NCI-H774 (cell line): ENCODE results near the gene CSMD2.

Experiments used
- DNase-seq: peaks from one replicate; lab custom pipeline; 2025; lab: John Stamatoyannopoulos, UW

Gene CSMD2

DNA sequence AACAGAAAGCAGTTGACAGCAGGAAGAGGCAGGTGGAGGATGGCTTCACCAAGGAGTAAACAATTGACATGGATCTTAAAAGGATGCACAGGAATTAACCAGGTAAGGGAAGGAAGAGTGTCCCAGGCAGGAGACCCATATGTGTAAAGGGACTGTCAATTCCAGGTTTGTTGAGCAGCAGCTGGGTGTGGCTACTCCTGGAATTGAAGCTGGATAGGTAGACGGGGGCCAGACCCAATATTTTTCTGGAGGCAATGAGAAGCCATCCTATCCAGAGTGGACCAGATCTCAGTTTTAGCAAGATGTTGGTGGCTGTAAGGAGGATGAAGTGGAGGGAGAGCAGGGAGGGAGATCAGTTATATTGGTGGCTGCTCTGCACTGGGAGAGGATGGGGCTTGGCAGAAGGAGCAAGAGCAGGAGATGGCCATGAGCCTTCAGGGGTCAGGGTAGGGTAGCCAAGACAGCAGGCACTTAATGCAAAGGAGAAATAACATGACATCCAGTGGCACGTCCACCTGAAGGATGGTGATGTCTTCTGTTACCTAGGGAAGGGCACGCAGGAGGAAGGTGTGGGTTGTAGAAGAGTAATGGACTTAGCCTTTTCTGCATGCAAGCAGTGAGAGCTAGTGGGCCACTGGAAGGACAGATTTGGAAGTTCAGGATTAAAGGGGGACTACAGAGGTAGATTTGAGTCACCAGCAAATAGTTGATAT is 447.9 kb downstream of the CSMD2 start:
- no peak for DNase-seq

GRCh38 chr1:33715195-33715811 is 449.7 kb downstream of the CSMD2 start:
- no peak for DNase-seq

DNA sequence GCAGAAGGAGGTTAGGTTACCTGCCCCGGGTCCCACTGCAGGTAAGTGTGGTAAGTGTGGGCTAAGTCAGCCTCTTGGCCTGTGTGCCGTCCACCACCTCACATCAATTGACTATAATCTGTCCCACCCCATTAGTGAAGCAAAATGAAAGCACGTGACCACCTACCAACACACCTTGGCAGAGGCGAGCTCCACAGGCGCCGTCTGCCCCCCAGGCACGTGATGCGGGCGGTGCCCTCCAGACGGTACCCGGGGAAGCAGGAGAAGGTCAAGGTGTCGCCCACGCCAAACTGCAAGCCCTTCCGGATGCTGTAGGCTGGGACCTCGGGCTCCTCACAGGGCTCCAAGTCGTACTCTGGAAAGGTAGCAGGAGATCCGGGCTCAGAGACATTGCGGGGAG is 450.6 kb downstream of the CSMD2 start:
- no peak for DNase-seq

DNA sequence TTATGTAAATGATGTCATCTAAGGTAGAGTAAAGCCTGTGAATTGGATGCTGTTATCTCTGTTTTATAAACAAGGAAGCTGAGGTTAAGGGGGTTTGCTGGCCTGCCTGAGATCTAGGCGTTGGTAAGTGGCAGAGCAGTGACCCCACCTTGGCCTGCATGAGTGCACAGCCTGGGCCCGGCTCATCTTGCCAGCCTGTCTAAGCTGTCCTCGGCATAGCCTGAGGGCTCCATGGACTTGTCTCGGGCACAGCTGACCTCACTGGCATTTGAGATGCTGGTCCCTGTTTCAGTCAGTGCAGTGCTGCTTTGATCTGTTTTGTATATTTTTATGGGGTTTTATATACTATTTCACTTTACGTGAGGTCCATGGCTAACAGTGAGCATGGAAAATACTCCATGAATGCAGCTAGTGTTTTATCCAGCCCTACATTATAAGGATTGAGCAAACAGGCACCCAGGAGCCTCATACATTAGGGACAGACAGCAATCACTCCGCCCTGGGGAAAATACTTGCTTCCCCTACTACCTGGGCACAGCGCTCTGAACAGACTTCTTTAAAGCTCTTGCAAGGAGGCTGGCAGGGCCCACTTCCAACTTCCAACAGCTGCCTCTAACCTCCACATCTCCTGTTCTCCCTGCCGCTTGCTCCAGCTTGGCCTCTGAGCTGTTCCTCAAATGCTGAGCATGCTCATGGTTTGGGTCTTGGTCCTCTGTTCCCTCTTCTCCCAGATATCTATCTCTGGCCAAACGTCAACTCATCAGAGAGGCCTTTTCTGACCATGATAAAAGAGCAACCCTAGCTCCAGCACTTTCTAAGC is 451.8 kb downstream of the CSMD2 start:
- DNase-seq = no peak

DNA sequence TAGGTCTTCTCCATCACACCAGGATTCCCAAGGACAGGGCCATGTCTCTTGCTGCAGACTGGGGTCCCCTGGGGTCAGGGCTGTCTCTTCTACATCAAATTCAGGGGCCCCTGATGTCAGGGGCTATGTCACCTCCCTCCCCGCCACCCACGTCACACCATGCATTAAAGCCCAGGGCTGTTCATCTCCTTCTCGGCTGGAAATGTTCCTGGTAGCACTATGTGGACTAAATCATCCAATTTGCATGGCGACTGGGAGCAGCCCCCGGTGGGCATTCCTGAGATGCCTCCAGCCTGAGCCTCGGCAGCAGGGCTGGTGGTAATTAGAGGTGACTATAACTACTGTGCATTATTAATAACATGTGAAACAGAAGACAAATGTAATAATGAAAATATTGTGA is 452.8 kb downstream of the CSMD2 start:
- DNase-seq = no peak

GRCh38 chr1:33711511-33711910 is 453.5 kb downstream of the CSMD2 start:
- no peak for DNase-seq

DNA sequence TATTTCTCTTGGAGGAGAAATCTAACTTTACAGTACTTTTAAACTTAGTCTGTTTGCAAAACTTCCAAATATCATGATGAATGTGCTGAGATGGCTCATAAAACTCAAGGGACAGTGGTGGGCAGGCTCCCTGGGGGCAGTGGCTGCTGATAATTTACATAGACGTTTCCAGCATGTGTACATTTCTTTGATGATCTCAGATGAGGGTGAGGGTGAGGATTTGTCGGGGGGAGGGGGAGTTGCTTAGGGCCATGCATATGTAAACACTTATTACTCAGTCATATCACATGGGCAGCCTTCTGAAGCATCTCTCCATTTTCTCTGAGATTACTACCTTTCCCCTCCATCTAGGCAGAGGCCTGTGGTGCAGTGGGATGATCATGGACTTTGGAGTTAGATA is 454.1 kb downstream of the CSMD2 start:
- no peak for DNase-seq

DNA sequence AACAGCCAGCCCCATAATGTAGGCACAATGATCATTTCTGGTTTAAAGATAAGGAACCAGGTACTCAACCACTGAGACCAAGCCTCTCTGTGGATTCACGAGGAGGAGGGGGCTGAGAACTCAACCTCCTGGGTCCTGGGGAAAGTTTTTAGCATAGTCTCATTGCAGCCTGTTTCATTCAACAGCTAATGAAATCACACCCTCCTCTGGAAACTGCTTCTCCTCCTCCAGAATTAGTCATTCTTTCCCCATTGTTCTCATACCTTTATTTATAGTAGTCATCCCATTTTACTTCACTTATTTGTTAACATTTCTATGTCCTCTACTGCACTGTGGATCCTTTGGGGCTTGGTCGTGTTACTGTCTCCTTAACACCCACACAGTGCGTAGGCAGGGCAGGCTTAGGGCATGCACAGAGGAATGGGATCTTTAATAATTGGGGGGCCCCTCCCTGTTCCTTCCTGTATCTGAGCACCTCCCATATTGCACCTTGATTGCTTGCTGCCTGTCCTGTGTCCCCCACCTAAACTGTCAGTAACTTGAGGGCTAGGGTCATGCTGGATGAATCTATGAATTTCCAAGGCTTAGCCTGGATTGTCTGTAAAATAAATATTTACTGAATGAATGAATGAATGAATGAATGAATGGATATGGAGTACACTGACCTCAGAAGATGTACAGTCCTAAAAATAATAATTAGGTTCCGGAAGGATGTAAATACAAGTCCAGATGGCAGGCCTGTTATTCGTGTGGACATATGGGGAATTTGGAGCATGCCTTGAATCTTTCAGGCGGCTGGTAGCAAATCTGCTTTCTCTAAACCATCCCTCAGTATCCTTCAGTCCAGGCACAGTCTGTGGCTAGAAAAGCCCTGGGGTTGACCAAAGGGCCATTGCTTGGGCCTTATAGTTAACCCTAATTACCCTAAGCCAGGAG is 455.0 kb downstream of the CSMD2 start:
- DNase-seq = no peak

DNA sequence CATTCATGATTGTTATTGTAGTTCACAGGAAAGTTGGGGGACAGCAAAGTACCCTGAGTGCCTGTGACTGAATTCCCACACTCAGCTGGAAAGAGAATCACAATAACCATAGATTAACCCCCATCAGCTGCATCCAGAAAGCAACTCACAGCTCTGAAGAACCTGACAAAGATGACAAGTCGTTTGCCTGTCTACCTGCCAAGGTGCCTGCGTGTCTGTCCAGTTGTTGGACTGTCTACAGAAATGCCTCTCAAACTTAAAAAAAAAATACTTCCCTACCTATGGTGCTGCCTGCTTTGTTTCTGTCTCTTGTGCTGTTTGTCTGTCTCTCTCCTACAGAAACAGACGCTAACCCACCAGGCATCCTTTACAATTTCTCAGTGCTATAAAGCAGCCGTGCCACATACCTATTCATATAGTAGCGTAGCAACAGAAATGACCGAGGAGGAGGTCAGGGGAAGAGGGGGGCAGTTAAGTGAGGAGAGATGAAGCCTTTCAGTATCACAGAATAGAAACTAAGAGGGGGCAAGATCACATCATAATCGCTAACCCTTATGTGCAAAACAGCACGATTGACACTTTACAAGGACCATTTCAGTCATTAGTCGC is 455.8 kb downstream of the CSMD2 start:
- no peak for DNase-seq

DNA sequence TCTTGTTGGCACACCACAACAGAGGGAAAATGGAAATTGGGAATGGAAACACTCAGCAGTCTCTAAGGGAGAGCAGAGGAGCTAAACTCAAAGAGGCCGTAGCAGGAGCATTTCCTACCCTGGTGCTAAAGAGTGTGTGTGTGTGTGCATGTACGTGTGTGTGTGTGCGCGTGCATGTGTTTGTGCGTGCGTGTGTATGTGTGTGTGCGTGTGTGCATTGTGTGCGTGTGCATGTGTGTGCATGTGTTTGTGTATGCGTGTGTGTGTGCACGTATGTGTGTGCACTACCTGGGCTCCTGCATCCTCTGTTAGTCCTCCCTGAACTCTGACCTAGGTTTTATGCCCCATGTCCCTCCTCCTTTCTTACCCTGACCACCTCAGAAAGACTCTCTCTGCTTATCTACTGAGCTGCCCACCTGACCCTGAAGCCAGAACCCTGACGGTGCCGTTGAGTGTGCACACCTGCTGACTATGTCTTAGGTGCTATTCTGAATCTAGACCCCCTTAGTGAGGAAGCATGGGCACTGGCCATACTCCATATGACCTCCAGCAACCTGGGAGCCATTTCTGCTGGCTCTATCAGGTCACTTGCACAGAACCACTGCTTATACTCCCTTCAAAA is 458.3 kb downstream of the CSMD2 start:
- no peak for DNase-seq

DNA sequence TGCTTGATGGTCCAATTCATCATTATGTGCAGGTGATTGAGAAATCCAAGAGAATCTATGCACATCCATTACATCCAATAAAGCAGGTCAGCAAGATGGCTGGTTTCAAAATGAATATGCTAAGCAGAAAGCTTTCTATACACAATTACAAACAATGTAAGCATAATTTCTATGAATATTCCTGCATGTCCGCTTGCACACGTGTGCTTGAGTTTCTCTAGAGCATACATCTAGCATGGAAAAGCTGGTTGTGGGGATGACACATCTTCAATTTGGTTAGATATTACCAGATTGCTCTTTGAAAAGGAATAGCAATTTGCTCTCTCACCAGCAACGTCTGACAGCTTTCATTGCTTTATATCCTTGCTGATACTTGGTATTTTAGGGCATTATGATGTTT is 461.6 kb downstream of the CSMD2 start:
- no peak for DNase-seq

DNA sequence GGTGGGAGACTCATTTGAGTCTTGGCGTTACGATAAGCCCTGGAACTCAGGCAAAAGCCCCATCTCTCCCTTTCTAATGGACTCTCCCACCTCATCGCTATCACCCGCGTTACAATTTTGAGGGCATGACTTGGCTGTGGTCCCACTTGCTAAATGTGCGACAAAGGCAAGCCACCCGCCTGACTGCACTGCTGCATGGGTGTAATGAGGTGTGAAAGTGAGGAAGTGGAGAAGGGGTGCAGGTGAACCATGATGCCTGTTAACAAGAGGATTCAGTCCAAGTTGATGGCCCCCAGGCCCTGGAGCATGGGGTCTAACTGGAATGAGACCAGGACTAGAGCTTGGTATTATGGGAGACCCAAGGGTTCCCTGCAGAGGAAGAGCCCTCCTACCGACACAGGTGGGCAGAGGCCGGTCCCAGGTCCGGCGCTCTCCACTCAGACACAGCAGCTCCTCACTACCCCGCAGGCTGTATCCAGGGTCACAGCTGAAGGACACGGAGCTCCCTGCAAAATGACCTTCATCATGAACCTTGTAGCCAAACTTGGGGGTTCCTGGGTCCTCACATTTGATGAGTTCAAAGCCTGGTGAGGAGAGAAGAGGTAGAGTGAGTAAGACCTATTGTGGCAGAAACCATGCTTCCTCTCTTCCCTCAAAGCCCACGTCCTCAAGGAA is 466.5 kb downstream of the CSMD2 start:
- no peak for DNase-seq

DNA sequence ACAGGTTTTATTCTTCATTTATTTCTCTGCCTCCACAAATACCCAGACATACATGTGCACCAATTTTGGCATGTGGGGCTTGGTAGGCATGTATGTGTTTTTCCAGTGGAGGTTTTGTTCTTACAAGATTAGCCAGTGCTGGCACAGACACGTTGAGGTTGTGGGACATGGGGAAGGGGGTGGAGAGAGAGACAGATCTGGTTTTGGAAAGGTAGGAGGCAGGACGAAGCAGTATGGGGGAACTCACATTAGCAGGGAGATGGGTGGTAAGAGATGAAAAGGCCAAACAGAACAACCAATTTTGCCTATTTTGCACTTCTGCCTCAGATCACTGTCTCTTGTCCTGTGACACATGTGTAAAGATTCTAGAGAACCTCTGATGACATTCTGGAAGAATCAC is 467.2 kb downstream of the CSMD2 start:
- DNase-seq = no peak

DNA sequence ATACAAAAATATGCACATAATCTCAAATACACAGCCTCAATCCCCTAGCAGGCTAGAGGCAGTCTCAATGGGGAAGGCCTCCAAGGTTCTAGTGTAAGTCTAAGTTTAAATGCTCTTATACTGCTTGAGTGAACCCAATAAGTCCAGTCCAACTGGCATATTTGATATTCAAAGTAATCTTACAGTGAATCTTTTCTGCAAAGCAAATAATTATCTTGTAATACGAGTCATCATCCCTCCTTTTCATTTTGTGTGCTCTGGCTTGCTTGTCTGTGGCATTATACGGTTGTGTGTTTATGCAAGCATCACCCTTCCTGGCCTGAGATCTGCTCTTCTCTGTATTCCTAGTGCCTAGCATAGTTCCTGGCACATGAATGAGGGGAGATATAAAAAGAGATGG is 468.1 kb downstream of the CSMD2 start:
- no peak for DNase-seq

GRCh38 chr1:33696311-33696710 is 468.7 kb downstream of the CSMD2 start:
- DNase-seq = no peak

- no peak for DNase-seq
Observed at GRCh38 chr1:33692206-33693188, 472.5 kb downstream of the CSMD2 start.

GRCh38 chr1:33687000-33687399 is 478.0 kb downstream of the CSMD2 start:
- peak; percentile 81 for DNase-seq

- no peak for DNase-seq
Observed at GRCh38 chr1:33686551-33686950, 478.5 kb downstream of the CSMD2 start.

DNA sequence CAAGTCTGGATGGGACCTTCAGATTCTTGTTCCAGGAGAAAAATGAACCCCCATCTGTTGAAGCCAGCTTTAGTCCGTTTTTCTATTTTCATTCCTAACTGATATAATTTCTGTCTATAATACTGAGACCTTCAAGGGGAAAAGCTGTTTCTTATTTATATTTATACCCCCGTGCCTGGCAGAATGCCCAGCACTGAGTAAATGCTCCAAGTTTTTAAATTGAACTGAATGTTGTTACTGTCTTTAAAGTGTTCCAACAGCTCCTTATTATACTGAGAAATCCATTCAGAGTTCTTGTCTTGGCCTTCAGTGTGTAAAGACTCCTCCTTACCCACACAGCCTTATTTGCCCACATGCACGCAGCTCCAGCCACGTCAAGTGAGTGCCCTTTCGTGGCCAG is 479.8 kb downstream of the CSMD2 start:
- DNase-seq = no peak
